CD4-positive, alpha-beta memory T cell (primary cell): Measurements from ENCODE around the gene FAM163A. TPM values are rescaled to one million over a fixed set of nuclear protein-coding genes. Genes with fewer than 3 reads are reported as not detected.

Experiments used
- CTCF ChIA-PET: fragments of 350-600 bp; sonication (Branson Sonifier 250); formaldehyde crosslinking; loops from one replicate; lab custom pipeline; 2021; ENCODE audit warnings: inconsistent platforms; ENCODE audit not compliant: partially characterized antibody; lab: Charles Lee
- POLR2A ChIA-PET: fragments of 350-600 bp; sonication (Branson Sonifier 250); formaldehyde crosslinking; loops from one replicate; lab custom pipeline; 2021; ENCODE audit not compliant: partially characterized antibody; lab: Charles Lee
- DNase-seq, 5 donors: peaks; one replicate each; pipeline versions ENCODE4 v3.0.0 to v3.0.0-alpha.2; 2020 to 2022; ENCODE audit warnings: mixed read lengths in 1 of 5
- H3K27ac ChIP-seq: one replicate; pipeline ENCODE4 v1.7.0; 2013; ENCODE audit warnings: low read depth, low read length
- H3K27me3 ChIP-seq: 2 replicates; pipeline ENCODE4 v1.7.0; 2013; ENCODE audit warnings: mild to moderate bottlenecking, low read length, moderate library complexity; ENCODE audit not compliant: insufficient read depth
- H3K36me3 ChIP-seq: 2 replicates; pipeline ENCODE4 v1.7.0; 2013; ENCODE audit warnings: mild to moderate bottlenecking, low read length, moderate library complexity; ENCODE audit not compliant: insufficient read depth
- H3K4me1 ChIP-seq: 2 replicates; pipeline ENCODE4 v1.7.0; 2013; ENCODE audit warnings: mild to moderate bottlenecking, low read length, moderate library complexity; ENCODE audit not compliant: insufficient read depth
- H3K4me3 ChIP-seq, 2 donors: one replicate each; pipeline ENCODE4 v1.7.0; 2013; ENCODE audit warnings: low read length in 2 of 2, mild to moderate bottlenecking in 1 of 2
- H3K9me3 ChIP-seq, 2 donors: one replicate each; pipeline ENCODE4 v1.7.0; 2013; ENCODE audit warnings: low read length in 2 of 2, control low read depth in 1 of 2; ENCODE audit not compliant: control insufficient read depth in 1 of 2
- H3K27ac Mint-ChIP-seq, 7 donors: one replicate each; pipeline ENCODE4 v1.8.0; 2020 to 2021; ENCODE audit warnings: mixed read lengths in 7 of 7, mild to moderate bottlenecking in 6 of 7, inconsistent platforms in 3 of 7, moderate library complexity in 3 of 7
- H3K27me3 Mint-ChIP-seq, 2 donors: one replicate each; pipeline ENCODE4 v1.8.0; 2020 to 2021; ENCODE audit warnings: mixed read lengths in 2 of 2
- H3K36me3 Mint-ChIP-seq, 2 donors: one replicate each; pipeline ENCODE4 v1.8.0; 2020 to 2021; ENCODE audit warnings: mixed read lengths in 2 of 2, inconsistent platforms in 1 of 2, mild to moderate bottlenecking in 1 of 2
- H3K4me1 Mint-ChIP-seq, 4 donors: one replicate each; pipeline ENCODE4 v1.8.0; 2020 to 2021; ENCODE audit warnings: mixed read lengths in 4 of 4, mild to moderate bottlenecking in 1 of 4
- H3K4me3 Mint-ChIP-seq, 8 donors: one replicate each; pipeline ENCODE4 v1.8.0; 2020 to 2021; ENCODE audit warnings: mixed read lengths in 8 of 8, mild to moderate bottlenecking in 7 of 8, moderate library complexity in 6 of 8, inconsistent platforms in 3 of 8
- H3K9me3 Mint-ChIP-seq, 8 donors: one replicate each; pipeline ENCODE4 v1.8.0; 2020 to 2021; ENCODE audit warnings: mixed read lengths in 8 of 8, mild to moderate bottlenecking in 5 of 8, inconsistent platforms in 3 of 8, moderate library complexity in 1 of 8
- intact Hi-C: fragments of 100-400 bp; cut with micrococcal nuclease; formaldehyde crosslinking; loops from one replicate; pipeline ENCODE4 v1.15.1; 2023
- polyA plus RNA-seq, 2 donors: library from polyadenylated mRNA; unstranded; fragments of 300-500 nt; fragmentation: Illumina TruSeq; gene quantifications; one replicate each; pipeline ENCODE4 v1.2.3, GENCODE V29; 2021
- total RNA-seq, 2 experiments: library from RNA; stranded (reverse); gene quantifications; one replicate each; pipeline ENCODE4 v1.2.3, GENCODE V29; 2021

Gene FAM163A
- total and polyA plus RNA-seq, 4 experiments from 2014 or later, result 0.11 to 0.29 (median 0.20) TPM; not detected in 1

GRCh38 chr1:179818260-179818659, 75.2 kb downstream of the FAM163A start:
- DNase-seq, result no peak
- no peaks in the 10 kb centered on the region for H3K27me3 Mint-ChIP-seq
- H3K9me3 Mint-ChIP-seq, result no peaks in the 10 kb centered on the region
- H3K27ac Mint-ChIP-seq, result peak overlapping the region in 2 of 7 donors; percentile 8 to 46
- no peaks in the 10 kb centered on the region for H3K36me3 ChIP-seq
- H3K4me1 ChIP-seq, result peaks cover 17% of the 10 kb centered on the region
- H3K9me3 ChIP-seq, result no peaks in the 10 kb centered on the region
- H3K36me3 Mint-ChIP-seq, result peaks cover 0 to 2% of the 10 kb centered on the region in 2 donors
- ChIA-PET CTCF (interaction anchor here (1.5 to 8.3 kb wide), 4 partner anchors 9 to 112 kb away, joined by 5 to 101 read pairs (median 10); no protein-coding TSS in a partner anchor), POLR2A (no interaction called here)
- intact Hi-C loops, result loop anchor here (5.0 to 10.0 kb wide), 2 partner anchors 791 to 1283 kb away; partner anchors contain the start of gene FAM20B
- H3K27me3 ChIP-seq, result no peaks in the 10 kb centered on the region
- no peak overlapping the region for H3K4me3 ChIP-seq
- H3K4me1 Mint-ChIP-seq, result peaks cover 10 to 26% (median 22%) of the 10 kb centered on the region in 4 donors
- no peak overlapping the region for H3K4me3 Mint-ChIP-seq
- no peak overlapping the region for H3K27ac ChIP-seq

GRCh38 chr1:179818743-179819173, 75.7 kb downstream of the FAM163A start:
- Mint-ChIP-seq H3K27ac (peak overlapping the region in 1 of 7 donors; percentile 64), H3K4me1 (peaks cover 10 to 26% (median 22%) of the 10 kb centered on the region in 4 donors), H3K4me3 (no peak overlapping the region), H3K36me3 (peaks cover 0 to 2% of the 10 kb centered on the region in 2 donors), H3K9me3 (no peaks in the 10 kb centered on the region), H3K27me3 (no peaks in the 10 kb centered on the region)
- H3K27me3 ChIP-seq, result no peaks in the 10 kb centered on the region
- no peaks in the 10 kb centered on the region for H3K36me3 ChIP-seq
- no peak overlapping the region for H3K4me3 ChIP-seq
- no peak for DNase-seq
- H3K9me3 ChIP-seq, result no peaks in the 10 kb centered on the region
- no peak overlapping the region for H3K27ac ChIP-seq
- H3K4me1 ChIP-seq, result peaks cover 17% of the 10 kb centered on the region
- POLR2A ChIA-PET, result no interaction called here
- CTCF ChIA-PET, result interaction anchor here (1.5 to 8.3 kb wide), 4 partner anchors 9 to 112 kb away, joined by 5 to 101 read pairs (median 10); no protein-coding TSS in a partner anchor
- intact Hi-C loops, result loop anchor here (5.0 to 10.0 kb wide), 2 partner anchors 791 to 1284 kb away; partner anchors contain the start of gene FAM20B

GRCh38 chr1:179820226-179820970, 77.3 kb downstream of the FAM163A start:
- H3K4me3 Mint-ChIP-seq, result no peak overlapping the region
- no peak for DNase-seq
- no peak overlapping the region for H3K27ac Mint-ChIP-seq
- Histone ChIP-seq H3K36me3 (no peaks in the 10 kb centered on the region), H3K4me3 (no peak overlapping the region), H3K9me3 (no peaks in the 10 kb centered on the region), H3K4me1 (peaks cover 7% of the 10 kb centered on the region), H3K27ac (no peak overlapping the region), H3K27me3 (no peaks in the 10 kb centered on the region)
- H3K36me3 Mint-ChIP-seq, result no peaks in the 10 kb centered on the region
- peaks cover 1 to 13% (median 9%) of the 10 kb centered on the region in 4 donors for H3K4me1 Mint-ChIP-seq
- POLR2A ChIA-PET, result no interaction called here
- no peaks in the 10 kb centered on the region for H3K27me3 Mint-ChIP-seq
- H3K9me3 Mint-ChIP-seq, result no peaks in the 10 kb centered on the region
- CTCF ChIA-PET, result interaction anchor here (2.1 to 8.3 kb wide), 3 partner anchors 8 to 114 kb away, joined by 8 to 101 read pairs (median 12); no protein-coding TSS in a partner anchor
- intact Hi-C loops, result no loop called here

- Histone ChIP-seq H3K4me1 (no peaks in the 10 kb centered on the region), H3K36me3 (no peaks in the 10 kb centered on the region), H3K4me3 (no peak overlapping the region), H3K27ac (no peak overlapping the region), H3K27me3 (no peaks in the 10 kb centered on the region), H3K9me3 (no peaks in the 10 kb centered on the region)
- H3K36me3 Mint-ChIP-seq, result no peaks in the 10 kb centered on the region
- H3K27ac Mint-ChIP-seq, result no peak overlapping the region
- POLR2A ChIA-PET, result no interaction called here
- H3K4me3 Mint-ChIP-seq, result no peak overlapping the region
- peaks cover 0 to 1% (median 0%) of the 10 kb centered on the region in 4 donors for H3K4me1 Mint-ChIP-seq
- H3K9me3 Mint-ChIP-seq, result no peaks in the 10 kb centered on the region
- CTCF ChIA-PET, result interaction anchor here (1.0 to 8.3 kb wide), 4 partner anchors 8 to 116 kb away, joined by 3 to 101 read pairs (median 16); no protein-coding TSS in a partner anchor
- H3K27me3 Mint-ChIP-seq, result no peaks in the 10 kb centered on the region
- no peak for DNase-seq
- intact Hi-C loops, result no loop called here
These were observed 78.4 kb downstream of the FAM163A start for GRCh38 chr1:179821524-179821923.

GRCh38 chr1:179822065-179822464, 79.0 kb downstream of the FAM163A start:
- Mint-ChIP-seq H3K36me3 (no peaks in the 10 kb centered on the region), H3K27ac (peak overlapping the region in 1 of 7 donors; percentile 14)
- POLR2A ChIA-PET, result no interaction called here

GRCh38 chr1:179823693-179824092, 80.6 kb downstream of the FAM163A start:
- POLR2A ChIA-PET, result no interaction called here

More at GRCh38 chr1:179822065-179822464, 79.0 kb downstream of the FAM163A start:
- Histone ChIP-seq H3K4me1 (no peaks in the 10 kb centered on the region), H3K36me3 (no peaks in the 10 kb centered on the region), H3K27ac (no peak overlapping the region), H3K27me3 (no peaks in the 10 kb centered on the region), H3K4me3 (no peak overlapping the region), H3K9me3 (no peaks in the 10 kb centered on the region)
- no peak overlapping the region for H3K4me3 Mint-ChIP-seq
- no peaks in the 10 kb centered on the region for H3K9me3 Mint-ChIP-seq
- CTCF ChIA-PET, result interaction anchor here (1.0 to 8.3 kb wide), 5 partner anchors 8 to 117 kb away, joined by 3 to 101 read pairs (median 4); no protein-coding TSS in a partner anchor
- no peaks in the 10 kb centered on the region for H3K27me3 Mint-ChIP-seq
- no peaks in the 10 kb centered on the region for H3K4me1 Mint-ChIP-seq
- intact Hi-C loops, result no loop called here
- DNase-seq, result no peak

GRCh38 chr1:179824265-179824664, 81.2 kb downstream of the FAM163A start:
- Mint-ChIP-seq H3K36me3 (no peaks in the 10 kb centered on the region), H3K27me3 (no peaks in the 10 kb centered on the region), H3K4me1 (no peaks in the 10 kb centered on the region), H3K27ac (no peak overlapping the region), H3K9me3 (no peaks in the 10 kb centered on the region), H3K4me3 (no peak overlapping the region)
- Histone ChIP-seq H3K27me3 (no peaks in the 10 kb centered on the region), H3K9me3 (no peaks in the 10 kb centered on the region), H3K36me3 (no peaks in the 10 kb centered on the region), H3K27ac (no peak overlapping the region), H3K4me3 (no peak overlapping the region), H3K4me1 (no peaks in the 10 kb centered on the region)
- intact Hi-C loops, result no loop called here
- DNase-seq, result no peak
- POLR2A ChIA-PET, result no interaction called here
- CTCF ChIA-PET, result interaction anchor here (3.6 to 8.3 kb wide), 2 partner anchors 10 to 15 kb away, joined by 27 to 101 read pairs; no protein-coding TSS in a partner anchor

More at GRCh38 chr1:179823693-179824092, 80.6 kb downstream of the FAM163A start:
- H3K4me1 ChIP-seq, result no peaks in the 10 kb centered on the region
- H3K36me3 ChIP-seq, result no peaks in the 10 kb centered on the region
- no peaks in the 10 kb centered on the region for H3K27me3 Mint-ChIP-seq
- CTCF ChIA-PET, result interaction anchor here (3.6 to 8.3 kb wide), 2 partner anchors 10 to 15 kb away, joined by 27 to 101 read pairs; no protein-coding TSS in a partner anchor
- H3K36me3 Mint-ChIP-seq, result no peaks in the 10 kb centered on the region
- H3K27ac Mint-ChIP-seq, result no peak overlapping the region
- H3K4me3 Mint-ChIP-seq, result no peak overlapping the region
- no peaks in the 10 kb centered on the region for H3K27me3 ChIP-seq
- no peak for DNase-seq
- no peak overlapping the region for H3K4me3 ChIP-seq
- no peaks in the 10 kb centered on the region for H3K9me3 Mint-ChIP-seq
- no peaks in the 10 kb centered on the region for H3K4me1 Mint-ChIP-seq
- H3K9me3 ChIP-seq, result no peaks in the 10 kb centered on the region
- intact Hi-C loops, result no loop called here
- H3K27ac ChIP-seq, result no peak overlapping the region
